ENCODE measurements around the gene ST8SIA4.

The ST8SIA4 gene

GRCh38 chr5:100867039-100867562 lies 36.0 kb downstream of the ST8SIA4 start:
- DNase-seq = no peak

DNA sequence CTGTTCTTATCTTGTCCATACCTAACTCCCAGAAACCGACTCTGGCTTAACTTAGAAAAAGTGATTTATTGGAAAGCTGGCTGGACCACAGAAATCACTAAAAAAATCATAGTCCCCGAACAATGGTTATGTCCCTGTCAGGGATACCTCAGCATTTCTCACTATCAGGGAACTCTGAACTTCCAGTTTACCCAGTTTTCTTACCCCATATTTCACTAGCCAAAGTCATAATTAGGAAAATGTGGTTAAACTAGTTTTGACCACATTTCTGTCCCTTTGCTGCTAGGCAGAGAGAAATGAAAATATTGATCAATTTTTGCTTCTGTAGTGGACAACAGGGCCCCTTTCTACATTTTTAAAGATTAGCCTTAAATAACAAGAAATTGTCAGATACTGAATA lies 38.2 kb downstream of the ST8SIA4 start:
- no peak for DNase-seq

DNA sequence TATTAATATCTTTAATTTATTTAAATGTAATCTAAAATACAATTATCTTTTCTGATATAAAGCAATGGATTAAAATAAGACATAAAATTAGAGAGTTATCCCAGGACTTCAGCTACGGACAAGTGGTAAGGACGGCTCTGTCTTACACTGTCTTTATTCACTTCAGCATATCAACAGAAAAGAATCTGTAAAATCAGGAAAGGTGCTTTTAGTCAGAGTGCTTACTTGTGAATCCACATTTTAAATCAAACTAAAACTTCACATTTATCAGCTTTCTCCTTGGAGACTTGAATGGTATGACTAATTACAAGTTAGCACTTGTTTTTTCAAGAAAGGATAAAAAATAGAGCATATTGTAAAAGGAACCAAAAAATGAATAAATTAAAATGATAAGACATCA lies 39.3 kb downstream of the ST8SIA4 start:
- no peak for DNase-seq

- DNase-seq = no peak
Measured at GRCh38 chr5:100861148-100861547, 41.9 kb downstream of the ST8SIA4 start.

GRCh38 chr5:100860407-100860806 lies 42.7 kb downstream of the ST8SIA4 start:
- no peak for DNase-seq

GRCh38 chr5:100858987-100859545 lies 44.0 kb downstream of the ST8SIA4 start:
- DNase-seq = no peak

DNA sequence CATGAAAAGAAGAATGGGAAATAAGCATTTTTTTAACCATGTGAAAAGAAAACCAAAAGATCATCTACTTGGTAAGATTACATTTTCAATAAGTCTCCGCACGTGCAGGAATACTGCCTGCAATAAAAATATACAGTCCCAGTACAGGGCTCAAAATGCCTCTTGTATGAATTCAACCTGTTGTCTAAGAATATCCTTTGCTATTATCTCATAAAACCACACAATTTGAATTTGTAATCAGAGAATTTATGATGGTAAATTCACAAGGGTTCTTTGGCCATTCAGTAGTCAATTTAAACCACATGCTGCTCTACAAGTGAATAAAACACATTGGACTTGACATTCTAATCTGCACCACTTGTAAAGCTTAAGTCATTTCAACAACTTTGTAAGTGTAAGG lies 46.6 kb downstream of the ST8SIA4 start:
- no peak for DNase-seq

- DNase-seq = no peak
Measured at GRCh38 chr5:100855937-100856430, 47.1 kb downstream of the ST8SIA4 start.

GRCh38 chr5:100855295-100855694 lies 47.8 kb downstream of the ST8SIA4 start:
- no peak for DNase-seq

GRCh38 chr5:100854591-100854990 lies 48.5 kb downstream of the ST8SIA4 start:
- no peak for DNase-seq

DNA sequence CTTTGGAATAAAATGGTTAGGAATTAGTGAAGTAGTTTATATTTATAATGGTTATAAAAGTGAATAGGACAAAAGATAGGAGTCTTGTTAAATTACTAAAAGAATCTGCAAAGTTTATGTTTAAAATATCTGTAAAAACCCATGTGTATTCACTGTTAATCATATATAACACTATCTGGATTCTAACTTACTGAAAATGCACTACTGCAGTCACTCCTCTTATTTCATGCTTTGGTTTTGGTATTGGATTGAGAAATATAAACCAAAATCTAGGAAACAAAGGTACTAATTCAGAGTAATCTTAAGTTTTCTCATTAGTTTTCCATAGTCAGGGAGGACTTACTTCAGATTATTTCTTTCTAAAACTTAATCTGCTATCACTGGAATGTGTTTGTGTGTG lies 49.5 kb downstream of the ST8SIA4 start:
- no peak for DNase-seq

DNA sequence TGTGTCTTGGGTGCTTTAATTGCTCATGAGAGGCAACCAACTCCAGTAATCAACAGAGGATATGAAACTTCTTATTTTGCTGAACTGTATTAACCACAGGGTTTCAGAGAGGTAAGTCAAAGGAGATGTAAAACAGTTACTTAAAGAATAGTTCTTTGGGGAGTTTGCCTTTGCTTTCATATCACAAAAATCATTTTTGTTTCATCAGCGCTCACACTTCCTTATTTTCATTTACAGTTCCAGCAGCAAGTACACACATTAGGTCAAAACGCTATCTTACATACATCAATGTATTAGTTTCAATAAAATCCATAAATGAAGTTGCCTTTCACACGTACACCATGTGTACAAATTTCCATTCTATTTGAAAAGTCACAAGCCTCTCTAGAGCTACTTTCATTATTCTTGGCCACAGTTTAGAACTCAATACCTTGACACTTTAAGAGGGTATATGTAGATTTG lies 50.1 kb downstream of the ST8SIA4 start:
- DNase-seq = peak; percentile 27

DNA sequence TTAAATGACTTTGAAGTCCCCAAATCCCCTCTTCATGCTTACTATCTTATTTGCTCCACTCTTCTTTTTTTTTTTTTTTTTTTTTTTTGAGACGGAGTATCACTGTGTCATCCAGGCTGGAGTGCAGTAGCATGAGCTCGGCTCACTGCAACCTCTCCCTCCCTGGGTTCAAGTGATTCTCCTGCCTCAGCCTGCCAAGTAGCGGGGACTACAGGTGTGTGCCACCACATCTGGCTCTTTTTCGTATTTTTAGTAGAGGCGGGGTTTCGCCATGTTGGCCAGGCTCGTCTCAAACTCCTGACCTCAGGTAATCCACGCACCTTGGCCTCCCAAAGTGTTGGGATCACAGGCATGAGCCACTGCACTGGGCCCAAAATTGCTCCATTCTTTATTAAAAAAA lies 51.0 kb downstream of the ST8SIA4 start:
- DNase-seq = no peak

GRCh38 chr5:100846772-100847171 lies 56.3 kb downstream of the ST8SIA4 start:
- no peak for DNase-seq

DNA sequence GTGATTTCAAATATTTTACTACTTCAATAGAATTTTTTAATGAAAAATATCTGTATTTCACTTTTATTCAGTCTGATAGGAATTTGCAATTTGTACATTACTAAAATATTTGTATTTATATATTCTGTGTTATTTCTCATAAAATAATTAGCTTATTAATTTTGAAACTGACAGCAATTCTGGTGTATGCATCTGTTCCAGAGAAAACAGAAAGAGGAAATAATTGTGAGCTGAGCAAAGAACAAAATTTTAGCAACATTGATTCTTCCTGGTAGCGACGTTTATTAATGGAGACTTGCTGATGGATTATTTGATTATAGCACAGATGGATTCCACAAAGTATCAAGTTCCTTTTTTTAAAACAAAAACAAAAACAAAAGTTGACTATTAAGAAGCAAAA lies 61.0 kb downstream of the ST8SIA4 start:
- DNase-seq = no peak

- no peak for DNase-seq
Measured at GRCh38 chr5:100841358-100842076, 61.6 kb downstream of the ST8SIA4 start.

GRCh38 chr5:100840789-100841188 lies 62.3 kb downstream of the ST8SIA4 start:
- no peak for DNase-seq

DNA sequence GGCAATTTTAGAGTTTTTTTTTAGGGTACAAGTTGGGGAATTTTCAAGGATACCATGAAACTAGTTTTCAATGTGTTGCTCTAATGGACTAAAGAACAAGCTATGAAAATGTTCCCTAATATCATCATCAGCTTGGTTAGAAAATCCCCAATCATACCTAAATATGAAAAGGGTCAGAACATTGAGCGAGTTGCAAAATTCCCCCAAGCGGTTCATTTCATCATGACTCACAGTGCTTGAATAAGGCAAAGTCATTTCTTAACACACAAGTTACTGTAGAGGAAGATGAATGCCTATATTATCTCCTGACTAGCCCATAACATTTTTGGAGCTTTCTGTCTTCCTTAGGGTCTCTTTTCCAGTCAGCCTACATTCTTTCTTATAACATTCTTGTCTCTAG lies 62.7 kb downstream of the ST8SIA4 start:
- peak; percentile 53 for DNase-seq

DNA sequence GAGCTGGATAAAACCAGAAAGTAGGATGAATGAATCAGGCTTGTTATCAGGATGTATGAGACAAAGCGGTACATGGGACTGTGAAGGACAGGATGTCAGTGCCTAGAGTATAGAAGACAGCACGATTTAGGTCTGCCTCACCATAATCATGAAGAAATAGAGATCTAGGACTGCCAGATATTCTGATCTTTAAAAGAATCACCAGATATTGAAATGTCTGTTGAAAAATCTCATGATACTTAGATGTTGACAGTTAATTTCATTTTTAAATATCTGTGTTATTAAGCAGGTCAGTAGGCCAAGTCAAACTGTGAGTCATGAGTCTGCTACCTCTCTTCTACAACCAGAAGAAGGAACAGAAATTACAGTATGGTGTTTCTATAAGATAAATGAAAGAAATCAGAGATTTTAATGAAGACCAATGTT lies 65.0 kb downstream of the ST8SIA4 start:
- DNase-seq = no peak

DNA sequence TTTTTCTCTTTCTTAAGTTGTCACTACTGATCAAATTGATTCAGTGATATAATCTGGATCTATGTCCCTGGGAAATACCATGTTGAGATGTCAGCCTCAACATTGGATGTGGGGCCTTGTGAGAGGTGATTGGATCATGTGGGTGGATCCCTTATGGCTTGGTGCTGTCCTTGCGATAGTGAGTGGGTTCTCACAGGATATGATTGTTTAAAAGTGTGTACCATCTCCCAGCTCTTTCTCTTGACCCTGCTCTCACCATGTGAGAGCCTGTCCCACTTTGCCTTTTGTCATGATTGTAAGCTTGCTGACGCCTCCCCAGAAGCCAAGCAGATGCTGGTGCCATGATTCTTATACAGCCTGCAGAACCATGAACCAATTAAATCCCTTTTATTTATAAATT lies 68.6 kb downstream of the ST8SIA4 start:
- DNase-seq = no peak

DNA sequence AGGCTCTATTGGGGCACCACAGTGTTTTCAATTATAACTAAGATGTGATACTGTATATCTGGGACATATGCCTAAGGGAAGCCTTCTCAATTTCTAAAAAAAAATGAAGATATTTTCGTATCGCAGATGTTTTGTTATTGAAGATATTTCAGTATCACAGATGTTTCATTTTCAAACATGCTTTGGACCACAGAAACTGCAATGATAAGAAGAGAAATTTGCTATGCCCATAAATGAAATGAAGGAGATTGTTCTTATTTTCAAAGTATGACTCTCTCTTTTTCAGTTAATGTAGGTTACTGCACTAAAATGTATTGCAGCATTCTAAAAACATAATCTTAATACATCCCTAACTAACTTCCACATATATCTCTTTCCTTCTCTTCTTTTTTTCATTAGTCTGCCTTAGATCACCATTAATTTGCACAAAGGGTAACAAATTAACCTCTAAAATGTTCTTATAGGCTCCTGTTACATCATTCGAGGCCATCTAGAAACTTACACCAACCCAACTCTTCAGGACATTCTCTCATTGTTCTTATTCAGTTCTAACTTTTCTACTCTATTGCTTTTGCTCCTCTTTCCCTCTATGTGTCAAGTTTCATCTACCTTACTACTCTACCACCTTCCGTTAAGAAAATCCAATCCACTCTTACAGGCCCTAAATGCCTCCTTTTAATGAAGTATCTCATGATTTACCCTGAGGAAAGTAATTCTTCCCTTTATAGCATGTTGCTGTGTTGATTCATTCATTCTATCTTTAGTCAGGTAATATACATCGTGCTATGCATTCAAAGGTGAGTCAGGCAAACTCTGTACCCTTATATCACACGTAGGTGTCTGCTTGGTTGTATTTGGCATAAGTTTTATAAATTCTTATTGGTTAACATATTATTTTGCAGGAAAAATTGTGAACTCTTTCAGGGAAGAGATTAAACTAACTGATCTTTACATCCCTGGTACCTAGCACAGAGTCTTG lies 70.5 kb downstream of the ST8SIA4 start:
- no peak for DNase-seq

- no peak for DNase-seq
Measured at GRCh38 chr5:100828898-100829356, 74.2 kb downstream of the ST8SIA4 start.
